ENCODE results near the gene SKIDA1. TPM values are rescaled to one million over a fixed set of nuclear protein-coding genes. Genes with fewer than 3 reads are reported as not detected.
A peak's percentile ranks its signal among the peaks of the same experiment; 100 is the strongest.
"Not testable (repeated sequence)": the region's sequence is repeated elsewhere in the genome, so short reads cannot be mapped to it uniquely, and the experiment has no call there.

SKIDA1 gene
- total RNA-seq: 1.9 and 3.8 TPM in 2 replicates

DNA sequence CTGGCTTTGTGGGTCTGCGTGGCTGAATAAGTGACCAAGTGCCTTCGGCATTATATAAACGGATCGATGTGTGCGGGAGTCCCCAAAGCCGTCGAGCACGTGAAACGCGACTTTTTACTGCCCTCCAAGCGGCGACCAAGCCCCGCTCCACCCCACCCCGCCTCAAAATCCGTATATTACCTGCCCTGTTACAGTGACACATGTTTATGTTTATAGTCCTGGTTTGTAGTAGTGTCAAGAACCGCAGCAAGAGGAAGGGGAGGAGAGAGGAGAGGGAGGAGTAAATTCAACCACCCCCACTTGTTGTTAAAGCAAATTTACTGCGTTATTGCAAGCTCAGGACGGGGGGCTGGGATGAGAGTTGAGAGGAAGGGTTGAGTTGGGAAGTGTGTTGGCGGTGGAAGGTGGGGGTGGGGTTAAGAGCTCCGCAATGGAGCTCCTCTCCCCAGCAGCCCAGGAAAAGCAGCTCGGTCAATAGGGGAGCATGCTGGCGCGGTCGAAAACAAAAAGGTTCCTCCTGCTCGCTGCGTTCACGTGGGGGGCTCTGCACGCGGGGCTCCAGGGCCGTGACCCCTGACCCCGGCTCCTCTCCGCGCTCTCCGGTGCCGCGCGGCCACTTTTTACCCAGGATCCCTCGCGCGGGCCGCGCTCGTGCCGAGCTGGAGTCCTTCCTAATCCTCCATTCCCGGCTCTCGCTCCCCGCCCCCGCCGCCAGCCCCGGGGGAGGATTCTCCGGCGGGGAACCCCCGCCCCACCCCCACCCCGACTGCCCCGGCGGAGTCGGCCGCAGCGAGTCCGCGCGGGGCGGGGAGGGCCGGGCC lies at the start of gene SKIDA1:
Gene SKIDA1 (minus strand): TSS at position 316 of the 821 bp plus-strand sequence. CDS start 7,860 bp downstream, outside the sequence.
- peak; percentile 93 to 95 for DNase-seq (ENCODE audit: low read depth in 2 of 2)

- not testable (repeated sequence) for DNase-seq (ENCODE audit: low read depth in 2 of 2)
Observed at GRCh38 chr10:21574514-21574913, 49.0 kb upstream of the SKIDA1 start.

- peak in 1 of 2 donors; percentile 7 for DNase-seq (ENCODE audit: low read depth in 2 of 2)
Observed at GRCh38 chr10:21572578-21572977, 47.1 kb upstream of the SKIDA1 start.

DNA sequence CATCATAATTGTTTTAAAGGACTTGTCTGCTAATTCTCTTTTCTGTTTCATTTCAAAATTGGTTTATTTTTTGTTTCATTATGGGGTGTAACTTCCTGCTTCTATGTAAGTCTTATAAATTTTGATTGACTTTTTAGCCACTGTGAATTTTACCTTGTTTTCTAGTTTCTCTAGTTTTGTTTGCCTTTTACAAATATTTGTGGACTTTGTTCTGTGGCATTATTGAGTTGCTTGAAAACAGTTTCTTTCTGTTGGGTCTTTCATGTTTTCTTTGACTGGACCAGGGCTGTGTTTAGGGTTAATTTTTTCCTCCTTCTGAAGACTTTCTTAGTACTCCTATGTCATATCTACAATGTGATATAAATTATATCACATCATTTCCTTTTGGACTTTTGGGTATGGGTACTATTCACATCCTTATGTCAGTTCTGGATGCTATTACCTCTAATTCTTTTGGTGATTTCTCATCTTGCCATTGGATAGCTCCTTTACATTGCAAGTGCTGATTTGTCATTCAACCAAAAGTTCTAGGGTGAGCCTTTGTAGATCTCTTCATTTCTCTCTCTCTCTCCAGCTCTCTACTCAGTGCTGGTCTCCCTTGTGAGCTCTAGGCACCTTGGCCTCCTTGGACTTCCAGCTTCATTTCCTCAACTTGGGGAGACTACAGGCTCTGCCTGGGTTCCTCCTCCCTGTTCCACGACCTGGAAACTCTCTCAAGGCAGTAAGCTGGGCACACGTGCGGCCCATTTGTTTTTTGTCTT lies 45.5 kb upstream of the SKIDA1 start:
- DNase-seq (ENCODE audit: low read depth in 2 of 2): no peak

GRCh38 chr10:21558984-21559383 lies 33.5 kb upstream of the SKIDA1 start:
- DNase-seq (ENCODE audit: low read depth in 2 of 2): not testable (repeated sequence)

DNA sequence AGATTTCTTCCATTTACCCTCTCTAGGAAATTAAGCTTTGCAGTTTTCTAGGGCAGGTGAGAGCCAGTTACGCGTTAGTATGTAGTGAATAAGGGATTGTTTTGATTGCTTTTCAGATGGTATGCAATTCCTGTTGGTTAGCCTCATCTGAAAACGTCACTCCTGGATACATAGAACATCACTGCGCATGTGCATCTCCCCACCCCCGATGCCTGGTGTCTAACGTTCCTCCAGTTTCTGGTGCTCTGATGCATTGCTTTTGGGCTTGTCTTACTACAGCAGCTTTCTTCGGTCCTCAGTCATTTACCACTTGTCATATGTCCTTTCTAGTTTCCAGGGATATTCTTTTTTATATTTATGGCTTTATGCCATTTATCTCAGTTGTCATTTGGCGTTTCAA lies 31.0 kb upstream of the SKIDA1 start:
- DNase-seq (ENCODE audit: low read depth in 2 of 2): no peak

DNA sequence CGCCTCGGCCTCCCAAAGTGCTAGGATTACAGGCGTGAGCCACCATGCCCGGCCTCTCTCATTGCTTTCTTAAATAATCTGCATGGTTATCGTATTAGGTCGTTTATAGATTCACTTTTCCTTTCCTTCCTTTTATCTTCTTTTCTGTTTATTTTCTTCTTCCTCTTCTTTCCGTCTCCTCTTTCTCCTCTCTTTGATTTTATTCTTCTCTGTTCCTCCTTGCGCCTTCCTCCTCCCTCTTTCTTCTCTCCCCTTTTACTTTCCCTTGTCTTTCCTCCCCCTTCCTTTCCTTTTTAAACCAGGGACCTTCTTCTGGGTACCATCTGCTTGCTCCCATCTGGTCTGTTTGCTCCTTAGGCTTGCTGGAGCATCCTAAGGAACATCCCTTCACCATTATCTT lies 27.2 kb upstream of the SKIDA1 start:
- DNase-seq (ENCODE audit: low read depth in 2 of 2): no peak

DNA sequence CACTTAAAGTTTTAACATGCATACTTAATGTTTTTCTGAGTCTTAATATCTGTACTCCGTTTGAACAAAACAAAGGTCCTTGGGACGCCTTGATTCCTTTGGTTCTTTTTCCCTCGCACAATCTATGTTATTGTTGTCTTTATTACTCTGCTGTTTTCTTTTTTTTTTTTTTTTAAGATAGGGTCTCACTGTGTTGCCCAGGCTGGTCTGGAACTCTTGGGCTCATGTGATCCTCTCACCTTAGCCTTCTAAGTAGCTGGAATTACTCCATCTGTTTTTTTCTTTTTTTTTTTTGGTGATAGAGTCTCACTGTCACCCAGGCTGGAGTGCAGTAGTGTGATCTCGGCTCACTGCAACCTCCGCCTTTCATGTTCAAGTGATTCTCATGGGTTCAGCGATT lies 21.8 kb upstream of the SKIDA1 start:
- no peak for DNase-seq (ENCODE audit: low read depth in 2 of 2)

GRCh38 chr10:21540701-21541100 lies 15.2 kb upstream of the SKIDA1 start:
- not testable (repeated sequence) for DNase-seq (ENCODE audit: low read depth in 2 of 2)

DNA sequence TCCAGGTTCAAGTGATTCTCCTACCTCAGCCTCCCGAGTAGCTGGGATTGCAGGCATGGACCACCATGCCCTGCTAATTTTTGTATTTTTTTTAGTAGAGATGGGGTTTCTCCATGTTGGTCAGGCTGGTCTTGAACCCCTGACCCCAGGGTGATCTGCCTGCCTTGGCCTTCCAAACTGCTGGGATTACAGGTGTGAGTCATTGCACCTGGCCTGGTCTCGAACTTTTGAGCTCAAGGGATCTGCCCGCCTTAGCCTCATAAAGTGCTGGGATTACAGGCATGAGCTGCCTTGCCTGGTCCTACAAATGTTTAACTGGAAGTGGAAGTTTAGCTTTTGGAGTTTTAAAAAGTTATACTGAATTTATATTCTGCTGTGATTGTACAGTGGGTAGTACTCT lies 11.4 kb upstream of the SKIDA1 start:
- no peak for DNase-seq (ENCODE audit: low read depth in 2 of 2)

- DNase-seq (ENCODE audit: low read depth in 2 of 2): not testable (repeated sequence)
Observed at GRCh38 chr10:21535976-21536375, 10.5 kb upstream of the SKIDA1 start.

GRCh38 chr10:21535494-21535965 lies 10.0 kb upstream of the SKIDA1 start:
- no peak for DNase-seq (ENCODE audit: low read depth in 2 of 2)

DNA sequence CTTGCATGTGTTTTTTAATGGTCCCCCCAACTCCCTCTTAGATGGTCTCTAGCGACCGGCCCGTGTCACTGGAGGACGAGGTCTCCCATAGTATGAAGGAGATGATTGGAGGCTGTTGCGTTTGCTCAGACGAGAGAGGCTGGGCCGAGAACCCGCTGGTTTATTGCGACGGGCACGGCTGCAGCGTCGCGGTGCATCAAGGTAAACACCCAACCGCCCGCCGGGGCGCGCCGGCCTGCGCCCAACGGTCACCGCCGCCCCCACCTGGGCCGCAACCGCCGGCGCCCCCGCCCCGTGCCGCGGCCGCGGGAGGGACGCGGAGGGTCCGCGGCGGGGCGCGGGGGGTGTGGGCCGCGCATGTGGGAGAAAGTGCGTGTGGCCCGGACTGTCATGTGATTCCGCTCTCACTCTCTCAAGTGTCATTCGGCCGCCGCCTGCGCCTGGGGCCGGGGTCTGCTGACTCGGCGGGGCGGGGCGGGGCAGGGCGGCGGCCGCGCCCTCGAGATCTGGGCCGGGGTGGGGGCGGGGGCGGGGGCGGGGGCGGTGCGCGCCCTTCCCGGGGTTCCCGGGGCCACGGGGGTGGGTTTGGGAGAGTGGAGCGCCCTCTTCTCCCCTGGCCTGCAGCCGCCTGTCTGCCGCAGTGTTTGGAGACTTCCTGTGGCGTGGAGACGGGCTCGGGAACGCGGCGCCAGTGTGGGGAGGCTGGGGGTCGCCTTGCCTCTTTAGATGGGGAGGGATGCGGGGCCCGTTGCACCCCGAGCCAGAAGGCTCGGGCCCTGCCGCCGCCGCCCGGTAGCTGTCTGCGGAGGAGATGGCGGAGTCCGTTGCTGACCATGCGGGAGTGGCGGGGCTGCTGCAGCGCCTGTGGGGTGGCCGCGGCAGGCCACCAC lies 9.4 kb upstream of the SKIDA1 start:
- DNase-seq (ENCODE audit: low read depth in 2 of 2): peak in 1 of 2 donors; percentile 66

DNA sequence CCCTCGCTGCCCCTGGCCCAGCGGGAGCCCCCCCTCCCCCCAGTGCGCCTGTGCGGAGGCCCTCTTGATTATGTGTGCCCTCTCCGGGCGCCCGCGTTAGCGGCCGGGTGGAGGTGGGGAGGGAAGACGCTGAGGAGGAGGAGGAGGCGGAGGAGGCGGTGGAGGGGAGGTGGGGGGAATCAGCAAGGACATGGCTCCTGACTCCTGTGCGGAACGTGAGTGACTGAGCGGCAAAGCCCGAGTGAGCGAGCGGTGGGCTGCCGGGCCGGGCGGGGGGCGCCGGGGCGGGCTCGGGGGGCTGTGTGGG lies 8.8 kb upstream of the SKIDA1 start:
- no peak for DNase-seq (ENCODE audit: low read depth in 2 of 2)

- peak; percentile 88 to 98 for DNase-seq (ENCODE audit: low read depth in 2 of 2)
Observed at GRCh38 chr10:21533467-21534279, 8.2 kb upstream of the SKIDA1 start, which contains the start of gene MLLT10. Gene MLLT10, plus strand, starts transcription at chr10:21534232. Its CDS starts 413 bp downstream, at chr10:21534645.

GRCh38 chr10:21532694-21533466 lies 7.4 kb upstream of the SKIDA1 start:
- no peak for DNase-seq (ENCODE audit: low read depth in 2 of 2)

GRCh38 chr10:21531164-21531563 lies 5.7 kb upstream of the SKIDA1 start:
- no peak for DNase-seq (ENCODE audit: low read depth in 2 of 2)

DNA sequence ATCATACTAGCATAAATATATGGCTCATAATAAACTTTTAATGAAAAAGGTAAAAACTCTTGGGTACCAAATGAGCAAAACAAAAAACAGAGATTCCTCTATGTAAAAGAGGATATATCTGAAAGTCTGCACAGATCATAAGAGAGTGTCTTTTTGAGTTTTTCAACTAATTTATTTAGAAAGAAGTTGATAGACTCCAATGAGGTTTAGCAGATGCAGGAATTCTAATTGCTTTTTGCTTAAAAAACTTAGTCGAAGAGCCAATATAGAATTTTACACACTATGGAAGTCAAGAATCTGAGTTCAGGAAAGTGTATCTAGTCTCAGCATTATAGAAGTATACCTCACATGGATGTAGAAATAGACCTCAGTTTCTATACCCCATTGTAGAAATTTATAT lies 5.2 kb upstream of the SKIDA1 start:
- DNase-seq (ENCODE audit: low read depth in 2 of 2): no peak

- DNase-seq (ENCODE audit: low read depth in 2 of 2): no peak
Observed at GRCh38 chr10:21530168-21530567, 4.7 kb upstream of the SKIDA1 start.

Measured in dermis microvascular lymphatic vessel endothelial cell (primary cell).